Keratinocyte (primary cell): ENCODE data around the gene PRR23E. TPM values are rescaled to one million over a fixed set of nuclear protein-coding genes. Genes with fewer than 3 reads are reported as not detected.

ENCODE experiments used
- DNase-seq: peaks from one replicate; pipeline ENCODE4 v3.0.0-alpha.2; 2011; ENCODE audit warnings: low read depth, missing footprints, low spot score
- FAIRE-seq: peaks from 2 replicates; lab custom pipeline; 2011; peaks lifted over from hg19 to GRCh38; lab: Jason Lieb, UNC
- H2AFZ ChIP-seq: 2 replicates; pipeline ENCODE4 v1.6.0; 2012; ENCODE audit warnings: low read length, control low read depth, inconsistent platforms; ENCODE audit not compliant: control insufficient read depth
- H3K27ac ChIP-seq: 2 replicates; pipeline ENCODE4 v1.5.1; 2011; ENCODE audit warnings: low read length; ENCODE audit not compliant: control insufficient read depth, insufficient read depth
- H3K27me3 ChIP-seq: 3 replicates; pipeline ENCODE4 v1.6.0; 2011; ENCODE audit warnings: low read length; ENCODE audit not compliant: control insufficient read depth, insufficient read depth; ENCODE audit errors: extremely low read depth
- H3K36me3 ChIP-seq, 2 experiments: 2 replicates in 1 of 2; 3 replicates in 1 of 2; pipeline ENCODE4 v1.5.1; 2011; ENCODE audit warnings: low read length in 2 of 2, mild to moderate bottlenecking in 1 of 2; ENCODE audit not compliant: control insufficient read depth in 2 of 2, insufficient read depth in 2 of 2; ENCODE audit errors: extremely low read depth in 1 of 2
- H3K4me1 ChIP-seq: 3 replicates; pipeline ENCODE4 v1.5.1; 2011; ENCODE audit warnings: low read length; ENCODE audit not compliant: control insufficient read depth, insufficient read depth; ENCODE audit errors: extremely low read depth
- H3K4me2 ChIP-seq: 3 replicates; pipeline ENCODE4 v1.6.0; 2011; ENCODE audit warnings: low read depth, low read length; ENCODE audit not compliant: control insufficient read depth, insufficient read depth; ENCODE audit errors: extremely low read depth
- H3K4me3 ChIP-seq, 3 experiments: fragments of 200-600 bp in 1 of 3; sonication (generic) in 1 of 3; 2 replicates in 2 of 3; 3 replicates in 1 of 3; pipeline ENCODE4 v1.5.1; 2011 to 2016; ENCODE audit warnings: low read length in 3 of 3, mild to moderate bottlenecking in 3 of 3, control low read depth in 2 of 3, inconsistent platforms in 1 of 3, low read depth in 1 of 3, mixed read lengths in 1 of 3, mixed run types in 1 of 3, moderate library complexity in 1 of 3; ENCODE audit not compliant: control insufficient read depth in 2 of 3, insufficient read depth in 2 of 3; ENCODE audit errors: extremely low read depth in 1 of 3
- H3K79me2 ChIP-seq: 2 replicates; pipeline ENCODE4 v1.6.0; 2012; ENCODE audit warnings: low read length; ENCODE audit not compliant: control insufficient read depth, insufficient read depth
- H3K9ac ChIP-seq: 3 replicates; pipeline ENCODE4 v1.6.0; 2011; ENCODE audit warnings: low read length; ENCODE audit not compliant: control insufficient read depth, insufficient read depth; ENCODE audit errors: extremely low read depth
- H3K9me1 ChIP-seq: 3 replicates; pipeline ENCODE4 v1.6.0; 2011; ENCODE audit warnings: low read length; ENCODE audit not compliant: control insufficient read depth, insufficient read depth; ENCODE audit errors: extremely low read depth
- H3K9me3 ChIP-seq: 2 replicates; pipeline ENCODE4 v1.5.1; 2012; ENCODE audit warnings: low read depth, low read length; ENCODE audit not compliant: control insufficient read depth
- H4K20me1 ChIP-seq: 3 replicates; pipeline ENCODE4 v1.6.0; 2011; ENCODE audit warnings: low read length; ENCODE audit not compliant: control insufficient read depth, insufficient read depth; ENCODE audit errors: extremely low read depth
- EZH2 ChIP-seq: IDR thresholded peaks from one replicate; pipeline ENCODE4 v1.6.1; 2012; ENCODE audit warnings: inconsistent platforms, mild to moderate bottlenecking, low read length, moderate library complexity
- dilution Hi-C: fragments of 300-500 bp; cut with MboI; formaldehyde crosslinking; loops from one replicate; pipeline ENCODE4 v1.7.0; 2020; ENCODE audit warnings: low sequenced_read_pairs; ENCODE audit not compliant: extremely low pct_ligation_motif_present
- polyA plus RNA-seq, 5 experiments: library from polyadenylated mRNA; depleted of rRNA in 3 of 5; stranded (reverse) in 3 of 5; stranded (forward) in 1 of 5; unstranded in 1 of 5; fragments of >200 nt; gene quantifications; 1 replicate in 1 of 5; 2 replicates in 3 of 5; 3 replicates in 1 of 5; pipeline versions ENCODE4 v1.2.1 to v1.2.3, GENCODE V29; 2011 to 2012; ENCODE audit warnings: missing spikeins in 2 of 5, low read depth in 1 of 5, low replicate concordance in 1 of 5
- TF ChIP-seq, protein P1 (sequence below), 3 experiments: IDR thresholded peaks in 1 of 3; conservative IDR thresholded peaks in 1 of 3; optimal IDR thresholded peaks in 1 of 3; 2 replicates in 2 of 3; 3 replicates in 1 of 3; pipeline versions ENCODE3 to v1.5.1; 2011; ENCODE audit warnings: low read length in 3 of 3, mild to moderate bottlenecking in 3 of 3, moderate library complexity in 2 of 3, control low read depth in 1 of 3, inconsistent platforms in 1 of 3; ENCODE audit not compliant: insufficient read depth in 2 of 3; ENCODE audit errors: extremely low read depth in 1 of 3

The PRR23E gene
- polyA plus RNA-seq, 1 donor (not counting 4 experiments of a cell fraction or from before 2014, with no cell fraction given), result not detected

DNA sequence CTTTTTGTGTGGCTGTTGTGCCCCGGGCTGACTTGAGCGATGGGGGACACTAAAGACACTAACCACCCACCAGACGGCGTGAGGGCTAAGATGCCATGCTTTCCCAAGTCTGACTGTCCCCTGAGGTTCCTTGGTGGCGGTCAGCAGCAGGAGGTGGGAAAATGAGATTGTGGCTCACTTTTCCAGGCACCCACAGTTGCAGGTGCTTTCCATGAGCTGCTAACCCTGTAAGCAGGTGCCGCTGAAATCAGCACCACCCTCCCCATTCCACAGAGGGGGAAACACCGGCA, 17.7 kb downstream of the PRR23E start:
- no peak overlapping the region for H3K9ac ChIP-seq
- H3K9me1 ChIP-seq, result no peaks in the 10 kb centered on the region
- no peaks in the 10 kb centered on the region for H3K36me3 ChIP-seq
- no peaks in the 10 kb centered on the region for H3K9me3 ChIP-seq
- no peaks in the 10 kb centered on the region for H4K20me1 ChIP-seq
- no peaks in the 10 kb centered on the region for H3K4me1 ChIP-seq
- FAIRE-seq (no peak), DNase-seq (no peak)
- dilution Hi-C loops, result no loop called here
- TF ChIP-seq, protein P1, sequence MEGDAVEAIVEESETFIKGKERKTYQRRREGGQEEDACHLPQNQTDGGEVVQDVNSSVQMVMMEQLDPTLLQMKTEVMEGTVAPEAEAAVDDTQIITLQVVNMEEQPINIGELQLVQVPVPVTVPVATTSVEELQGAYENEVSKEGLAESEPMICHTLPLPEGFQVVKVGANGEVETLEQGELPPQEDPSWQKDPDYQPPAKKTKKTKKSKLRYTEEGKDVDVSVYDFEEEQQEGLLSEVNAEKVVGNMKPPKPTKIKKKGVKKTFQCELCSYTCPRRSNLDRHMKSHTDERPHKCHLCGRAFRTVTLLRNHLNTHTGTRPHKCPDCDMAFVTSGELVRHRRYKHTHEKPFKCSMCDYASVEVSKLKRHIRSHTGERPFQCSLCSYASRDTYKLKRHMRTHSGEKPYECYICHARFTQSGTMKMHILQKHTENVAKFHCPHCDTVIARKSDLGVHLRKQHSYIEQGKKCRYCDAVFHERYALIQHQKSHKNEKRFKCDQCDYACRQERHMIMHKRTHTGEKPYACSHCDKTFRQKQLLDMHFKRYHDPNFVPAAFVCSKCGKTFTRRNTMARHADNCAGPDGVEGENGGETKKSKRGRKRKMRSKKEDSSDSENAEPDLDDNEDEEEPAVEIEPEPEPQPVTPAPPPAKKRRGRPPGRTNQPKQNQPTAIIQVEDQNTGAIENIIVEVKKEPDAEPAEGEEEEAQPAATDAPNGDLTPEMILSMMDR (optimal IDR thresholded peaks at IDR 0.05 in 1 of 3, IDR thresholded peaks at IDR 0.05 in 1 of 3, conservative IDR thresholded peaks at IDR 0.05 in 1 of 3; ENCODE audit: extremely low read depth in 1 of 3, insufficient read depth in 2 of 3, low read length in 3 of 3), result no peak
- TF ChIP-seq EZH2, result no peak
- H3K4me2 ChIP-seq, result no peak overlapping the region
- no peak overlapping the region for H2AFZ ChIP-seq
- peaks cover 6% of the 10 kb centered on the region for H3K27me3 ChIP-seq
- no peak overlapping the region for H3K27ac ChIP-seq
- no peaks in the 10 kb centered on the region for H3K79me2 ChIP-seq
- no peak overlapping the region for H3K4me3 ChIP-seq

DNA sequence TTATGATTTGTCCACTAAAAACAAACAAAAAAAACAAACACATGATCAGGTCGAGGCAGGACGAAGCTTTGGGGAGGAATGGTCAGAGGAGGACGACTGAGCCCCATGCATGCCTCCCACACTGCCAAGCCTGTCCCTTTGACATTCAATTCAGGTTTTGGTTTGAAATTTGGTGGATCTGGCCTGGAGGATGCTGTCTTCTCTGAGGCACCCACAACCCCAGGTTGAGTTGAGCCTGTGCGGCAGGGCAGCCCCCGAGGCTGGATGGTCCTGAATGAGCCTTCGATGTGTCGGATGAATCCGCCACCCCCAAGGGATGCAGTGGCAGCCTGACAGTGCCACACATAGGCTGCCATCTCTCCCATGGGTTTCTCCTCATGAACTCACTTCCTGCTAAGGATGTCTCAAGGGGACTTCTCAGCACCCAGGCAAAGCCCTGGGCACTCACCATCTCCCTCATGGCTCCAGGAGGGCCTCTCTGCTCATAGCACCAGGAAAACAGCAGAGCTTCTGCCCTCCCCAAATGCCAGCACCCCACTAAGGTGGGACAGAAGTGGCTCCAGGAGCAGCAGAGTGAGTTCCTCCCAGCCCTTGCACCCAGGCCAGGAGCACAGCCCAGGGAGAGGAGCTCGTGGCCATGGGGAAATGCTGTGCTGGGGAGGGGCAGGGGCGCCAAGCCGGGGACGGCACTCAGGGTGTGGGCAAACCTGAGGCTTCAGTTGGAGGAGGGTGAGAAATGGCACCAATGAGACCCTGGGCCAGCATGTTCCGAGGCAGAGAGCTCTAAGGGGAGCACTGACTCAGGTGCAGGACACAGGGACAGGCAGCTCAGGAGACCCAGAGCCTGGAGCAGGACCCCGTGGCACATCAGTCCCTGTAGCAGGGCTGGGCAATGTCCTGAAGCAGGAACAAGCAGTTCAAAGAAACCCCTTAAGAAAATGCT, 18.5 kb downstream of the PRR23E start:
- Histone ChIP-seq H3K79me2 (no peaks in the 10 kb centered on the region), H3K27me3 (peaks cover 10% of the 10 kb centered on the region), H3K27ac (no peak overlapping the region), H3K9me3 (no peaks in the 10 kb centered on the region), H3K9ac (no peak overlapping the region), H3K36me3 (no peaks in the 10 kb centered on the region), H3K4me2 (no peak overlapping the region), H3K4me3 (no peak overlapping the region), H2AFZ (no peak overlapping the region), H4K20me1 (no peaks in the 10 kb centered on the region), H3K9me1 (no peaks in the 10 kb centered on the region), H3K4me1 (no peaks in the 10 kb centered on the region)
- FAIRE-seq, result no peak
- no peak for TF ChIP-seq EZH2
- TF ChIP-seq, protein P1 (optimal IDR thresholded peaks at IDR 0.05 in 1 of 3, IDR thresholded peaks at IDR 0.05 in 1 of 3, conservative IDR thresholded peaks at IDR 0.05 in 1 of 3; ENCODE audit: extremely low read depth in 1 of 3, insufficient read depth in 2 of 3, low read length in 3 of 3), result no peak
- no peak for DNase-seq
- dilution Hi-C loops, result no loop called here
